Measurements from ENCODE around the gene TATDN3. TPM values are rescaled to one million over a fixed set of nuclear protein-coding genes. Genes with fewer than 3 reads are reported as not detected.

Gene TATDN3
- total and polyA plus RNA-seq, 2 of the 8 experiments (the other 6 are each of a cell fraction or from before 2014, with no cell fraction given): 6.9 to 19.4 TPM

DNA sequence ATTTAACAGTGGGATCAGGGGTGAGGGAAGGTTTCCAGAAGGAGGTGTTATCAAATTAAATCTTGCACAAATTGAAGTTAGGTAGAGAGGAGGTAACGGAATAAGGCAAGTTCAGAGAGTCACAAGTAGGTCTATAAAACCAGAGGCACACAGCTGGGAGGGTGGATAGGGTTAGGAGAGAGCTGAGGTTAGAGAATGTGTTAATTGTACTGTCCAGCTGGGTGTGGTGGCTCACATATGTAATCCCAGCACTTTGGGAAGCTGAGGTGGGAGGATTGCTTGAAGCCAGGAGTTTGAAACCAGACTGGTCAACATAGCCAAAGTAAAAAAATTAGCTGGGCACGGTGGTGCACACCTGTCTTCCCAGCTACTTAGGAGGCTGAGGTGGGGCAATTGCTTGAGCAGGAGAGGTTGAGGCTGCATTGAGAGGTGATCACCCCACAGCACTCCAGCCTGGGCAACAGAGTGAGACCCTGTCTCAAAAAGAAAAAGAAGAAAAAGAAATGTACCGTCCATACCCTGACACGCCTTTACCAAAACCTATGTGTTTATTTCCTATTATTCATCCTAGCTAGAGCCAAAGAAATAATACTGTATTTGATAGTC is 35.6 kb downstream of the TATDN3 start:
- Histone ChIP-seq H3K36me3 (ENCODE audit: control insufficient read depth in 2 of 4, insufficient read depth in 4 of 4, low read length in 3 of 4) (no peaks in the 10 kb centered on the region; a peak in 1 of 8 replicates), H2BK120ac (replicated peaks; ENCODE audit: low read depth, low read length) (no peak overlapping the region), H2AK5ac (ENCODE audit: low read depth, low read length) (no peak overlapping the region), H2AFZ (ENCODE audit: low read length) (no peak overlapping the region), H3K4ac (replicated peaks; ENCODE audit: insufficient read length, low read depth, low read length) (no peak overlapping the region), H2BK12ac (ENCODE audit: low read depth, low read length) (no peak overlapping the region), H3K27me3 (replicated peaks in 1 of 4; ENCODE audit: control insufficient read depth in 3 of 4, extremely low read depth in 1 of 4, insufficient read depth in 3 of 4, low read length in 3 of 4) (no peaks in the 10 kb centered on the region), H3K14ac (ENCODE audit: insufficient read length) (no peak overlapping the region), H3K18ac (ENCODE audit: extremely low read depth, low read length) (no peak overlapping the region), H4K8ac (ENCODE audit: extremely low read depth, insufficient read depth, low read length) (no peak overlapping the region), H4K20me1 (replicated peaks in 1 of 2; ENCODE audit: control insufficient read depth in 1 of 2, insufficient read depth in 2 of 2, low read length in 2 of 2) (no peaks in the 10 kb centered on the region), H2BK5ac (ENCODE audit: low read depth, low read length) (no peak overlapping the region), H3K9ac (replicated peaks in 1 of 4; ENCODE audit: extremely low read depth in 1 of 4, low read depth in 3 of 4, low read length in 3 of 4) (no peak overlapping the region), H2BK15ac (ENCODE audit: low read length) (no peak overlapping the region), H4K5ac (ENCODE audit: insufficient read length, low read depth, low read length) (no peak overlapping the region), H3K4me3 (ENCODE audit: extremely low read depth in 1 of 4, insufficient read depth in 2 of 4, low read depth in 3 of 4, low read length in 4 of 4) (no peak overlapping the region), H4K91ac (replicated peaks; ENCODE audit: insufficient read length, low read length) (no peak overlapping the region), H3K4me2 (ENCODE audit: insufficient read depth in 1 of 2, low read depth in 2 of 2, low read length in 2 of 2) (no peak overlapping the region), H3K79me2 (ENCODE audit: control insufficient read depth in 1 of 2, insufficient read depth in 2 of 2, low read length in 2 of 2) (no peaks in the 10 kb centered on the region), H3K4me1 (replicated peaks in 1 of 4; ENCODE audit: control insufficient read depth in 3 of 4, insufficient read depth in 4 of 4, low read length in 3 of 4) (peaks cover 0 to 2% (median 0%) of the 10 kb centered on the region in 4 experiments; a peak in 1 of 7 replicates), H3K79me1 (ENCODE audit: low read depth, low read length) (no peaks in the 10 kb centered on the region), H3K27ac (ENCODE audit: low read depth, low read length) (no peak overlapping the region), H3K23me2 (ENCODE audit: low read depth, low read length) (no peaks in the 10 kb centered on the region), H3K56ac (replicated peaks; ENCODE audit: insufficient read length, low read depth, low read length) (no peak overlapping the region), H3K9me3 (ENCODE audit: insufficient read depth in 2 of 2, low read depth in 1 of 2, low read length in 1 of 2) (no peaks in the 10 kb centered on the region), H3K23ac (ENCODE audit: insufficient read length) (no peak overlapping the region), H2BK20ac (ENCODE audit: low read length) (no peak overlapping the region)
- DNase-seq (ENCODE audit: low read depth in 1 of 2, low spot score in 2 of 2): no peak
- 90% methylated on average over 4 of the region's 4 CpGs; no CpG with 5 or more reads in 1 of the 2 experiments for WGBS, 2 experiments (ENCODE audit: extremely low coverage in 1 of 2, insufficient coverage in 1 of 2, insufficient read length in 1 of 2, insufficient replicate concordance in 2 of 2, low coverage in 1 of 2, low lambda C conversion rate in 2 of 2, missing lambda C conversion rate in 1 of 2)
- no peak for FAIRE-seq
- ChIA-PET CTCF (ENCODE audit: partially characterized antibody) (interaction anchor here (0.7 to 2.9 kb wide), 4 partner anchors 10 to 234 kb away, joined by 3 to 12 read pairs (median 4); no protein-coding TSS in a partner anchor), POLR2A (ENCODE audit: partially characterized antibody) (interaction anchor here (1.0 to 2.3 kb wide), 6 partner anchors 11 to 72 kb away, joined by 3 to 8 read pairs (median 4); partner anchors contain the start of gene FLVCR1)
- TF ChIP-seq MAX (IDR thresholded peaks at IDR 0.05) (no peak), ZNF274 (IDR thresholded peaks at IDR 0.05; ENCODE audit: borderline replicate concordance, extremely low read depth, low read length) (no peak), RAD21 (IDR thresholded peaks at IDR 0.05 in 1 of 2, conservative IDR thresholded peaks at IDR 0.05 in 1 of 2; ENCODE audit: low read depth in 2 of 2, low read length in 2 of 2) (no peak), EZH2 (IDR thresholded peaks at IDR 0.05; ENCODE audit: low read depth, low read length, severe bottlenecking) (no peak), POLR2A (IDR thresholded peaks at IDR 0.05; ENCODE audit: control extremely low read depth in 1 of 2, low read depth in 2 of 2, low read length in 2 of 2) (no peak), CHD2 (IDR thresholded peaks at IDR 0.05; ENCODE audit: low read length) (no peak)
